C4-2B (cell line): ENCODE measurements around the gene HMGXB4.

Experiments used
- H3K27ac ChIP-seq: fragments of 450-650 bp; 2 replicates; pipeline ENCODE4 v1.5.1; 2017
- ZFX ChIP-seq: fragments of 450-650 bp; IDR thresholded peaks from 2 replicates; pipeline ENCODE4 v1.6.1; 2017
- TF ChIP-seq, protein P1 (sequence below): fragments of 450-650 bp; conservative IDR thresholded peaks from 2 replicates; pipeline ENCODE4 v1.5.1; 2017; ENCODE audit warnings: mild to moderate bottlenecking

The HMGXB4 gene

DNA sequence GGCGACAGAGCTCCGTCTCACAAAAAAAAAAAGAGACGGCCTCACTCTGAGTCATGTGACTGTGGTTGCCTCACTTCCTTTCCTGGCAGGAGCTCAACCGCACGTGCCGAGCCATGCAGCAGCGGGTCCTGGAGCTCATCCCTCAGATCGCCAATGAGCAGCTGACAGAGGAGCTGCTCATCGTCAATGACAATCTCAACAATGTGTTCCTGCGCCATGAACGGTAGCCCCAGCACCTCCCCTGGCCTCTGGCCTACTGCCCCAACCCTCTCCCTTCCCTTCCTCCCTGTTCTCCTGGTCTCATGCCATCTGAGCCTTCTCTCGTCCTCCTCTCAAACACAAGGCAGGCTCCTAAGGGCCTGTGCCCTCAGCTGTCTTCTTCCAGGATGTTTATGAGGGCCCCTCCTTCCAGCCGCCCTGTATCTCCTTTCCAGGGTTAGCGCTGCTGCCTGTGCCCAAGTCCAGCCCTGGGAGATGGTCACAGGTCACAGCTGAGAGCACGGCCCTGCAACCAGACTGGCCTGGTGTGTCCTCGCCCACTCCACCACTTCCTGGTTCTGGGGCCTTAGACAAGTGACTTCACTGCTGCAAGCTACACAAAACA, 73.1 kb downstream of the HMGXB4 start:
- peak overlapping the region; percentile 3; the same call in 1 of the 2 replicates for H3K27ac ChIP-seq
- TF ChIP-seq, protein P1, sequence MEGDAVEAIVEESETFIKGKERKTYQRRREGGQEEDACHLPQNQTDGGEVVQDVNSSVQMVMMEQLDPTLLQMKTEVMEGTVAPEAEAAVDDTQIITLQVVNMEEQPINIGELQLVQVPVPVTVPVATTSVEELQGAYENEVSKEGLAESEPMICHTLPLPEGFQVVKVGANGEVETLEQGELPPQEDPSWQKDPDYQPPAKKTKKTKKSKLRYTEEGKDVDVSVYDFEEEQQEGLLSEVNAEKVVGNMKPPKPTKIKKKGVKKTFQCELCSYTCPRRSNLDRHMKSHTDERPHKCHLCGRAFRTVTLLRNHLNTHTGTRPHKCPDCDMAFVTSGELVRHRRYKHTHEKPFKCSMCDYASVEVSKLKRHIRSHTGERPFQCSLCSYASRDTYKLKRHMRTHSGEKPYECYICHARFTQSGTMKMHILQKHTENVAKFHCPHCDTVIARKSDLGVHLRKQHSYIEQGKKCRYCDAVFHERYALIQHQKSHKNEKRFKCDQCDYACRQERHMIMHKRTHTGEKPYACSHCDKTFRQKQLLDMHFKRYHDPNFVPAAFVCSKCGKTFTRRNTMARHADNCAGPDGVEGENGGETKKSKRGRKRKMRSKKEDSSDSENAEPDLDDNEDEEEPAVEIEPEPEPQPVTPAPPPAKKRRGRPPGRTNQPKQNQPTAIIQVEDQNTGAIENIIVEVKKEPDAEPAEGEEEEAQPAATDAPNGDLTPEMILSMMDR: no peak
- no peak for TF ChIP-seq ZFX

DNA sequence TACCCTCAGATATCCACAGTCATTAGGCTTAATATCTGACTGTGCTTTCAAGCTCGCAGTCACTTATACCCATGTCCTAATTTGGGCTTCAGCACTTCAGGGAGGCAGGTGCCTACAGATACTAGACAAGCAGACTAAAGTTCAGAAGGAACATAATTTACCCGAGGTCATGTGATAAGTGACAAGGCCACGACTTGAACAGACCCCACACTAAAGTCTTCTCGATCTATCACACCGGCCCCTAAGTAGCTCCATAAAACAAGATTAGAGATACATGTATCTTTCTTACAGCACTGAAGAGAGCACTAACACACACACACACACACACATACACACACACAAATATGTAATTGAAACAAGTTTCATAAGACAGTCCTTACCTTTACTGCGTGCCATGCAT, 75.0 kb downstream of the HMGXB4 start:
- TF ChIP-seq, protein P1: no peak
- TF ChIP-seq ZFX: no peak
- H3K27ac ChIP-seq: no peak overlapping the region

DNA sequence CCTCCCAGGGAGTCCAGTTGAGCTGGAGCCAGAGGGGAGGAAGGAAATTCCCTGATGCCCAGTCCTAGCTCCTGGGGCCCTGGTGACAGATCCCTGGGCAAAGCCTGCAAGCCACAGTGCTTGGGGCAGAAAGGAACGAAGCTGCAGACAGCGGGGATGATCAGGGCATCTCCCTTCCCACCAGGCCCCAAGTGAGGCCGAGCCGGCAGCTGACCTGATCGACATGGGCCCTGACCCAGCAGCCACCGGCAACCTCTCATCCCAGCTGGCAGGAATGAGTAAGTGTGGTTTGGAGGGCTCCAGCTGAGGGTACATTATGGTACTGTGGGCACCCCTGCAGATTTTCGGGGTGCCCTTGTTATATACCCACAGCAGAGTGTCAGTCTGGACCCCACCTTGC, 75.9 kb downstream of the HMGXB4 start:
- no peak for TF ChIP-seq ZFX
- no peak overlapping the region for H3K27ac ChIP-seq

DNA sequence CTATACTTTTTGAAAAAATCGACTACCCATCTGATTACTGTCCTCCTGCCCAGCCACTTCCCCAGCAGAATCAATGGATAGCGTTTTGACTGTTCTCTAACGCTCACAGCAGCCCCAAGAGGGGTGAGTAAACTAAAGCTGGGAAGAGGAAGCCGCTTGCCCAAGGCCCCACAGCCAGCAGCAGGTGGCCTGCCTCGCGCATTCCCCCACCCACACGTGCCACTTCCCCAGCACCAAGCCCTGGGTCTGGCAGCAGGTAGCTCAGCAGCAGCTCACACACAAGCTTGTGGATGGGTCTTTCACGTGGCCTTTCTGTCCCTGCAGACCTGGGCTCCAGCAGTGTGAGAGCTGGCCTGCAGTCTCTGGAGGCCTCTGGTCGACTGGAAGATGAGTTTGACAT, 76.7 kb downstream of the HMGXB4 start:
- TF ChIP-seq, protein P1: no peak
- no peak for TF ChIP-seq ZFX
- no peak overlapping the region for H3K27ac ChIP-seq

DNA sequence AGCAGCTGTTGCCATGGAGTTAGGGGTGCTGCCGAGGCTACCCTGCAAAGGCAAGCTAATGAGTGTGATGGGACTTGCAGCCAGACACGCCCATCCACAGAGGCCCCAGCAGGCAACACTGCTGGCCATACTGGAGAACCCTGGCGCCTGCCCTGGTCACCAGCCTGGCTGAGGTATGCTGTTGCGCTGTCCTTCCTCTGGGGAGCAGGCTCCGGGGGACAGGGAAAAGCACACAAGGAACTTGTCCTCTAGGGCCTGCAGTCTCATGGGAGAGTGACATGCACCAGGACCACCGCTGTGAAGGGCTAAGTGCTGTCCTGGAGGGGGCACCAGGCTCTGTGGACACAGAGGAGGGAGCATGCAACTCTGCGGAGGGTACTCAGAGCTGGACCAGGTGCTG, 78.2 kb downstream of the HMGXB4 start:
- no peak for TF ChIP-seq ZFX
- TF ChIP-seq, protein P1: no peak
- peak overlapping the region; percentile 4; the same call in 1 of the 2 replicates for H3K27ac ChIP-seq

DNA sequence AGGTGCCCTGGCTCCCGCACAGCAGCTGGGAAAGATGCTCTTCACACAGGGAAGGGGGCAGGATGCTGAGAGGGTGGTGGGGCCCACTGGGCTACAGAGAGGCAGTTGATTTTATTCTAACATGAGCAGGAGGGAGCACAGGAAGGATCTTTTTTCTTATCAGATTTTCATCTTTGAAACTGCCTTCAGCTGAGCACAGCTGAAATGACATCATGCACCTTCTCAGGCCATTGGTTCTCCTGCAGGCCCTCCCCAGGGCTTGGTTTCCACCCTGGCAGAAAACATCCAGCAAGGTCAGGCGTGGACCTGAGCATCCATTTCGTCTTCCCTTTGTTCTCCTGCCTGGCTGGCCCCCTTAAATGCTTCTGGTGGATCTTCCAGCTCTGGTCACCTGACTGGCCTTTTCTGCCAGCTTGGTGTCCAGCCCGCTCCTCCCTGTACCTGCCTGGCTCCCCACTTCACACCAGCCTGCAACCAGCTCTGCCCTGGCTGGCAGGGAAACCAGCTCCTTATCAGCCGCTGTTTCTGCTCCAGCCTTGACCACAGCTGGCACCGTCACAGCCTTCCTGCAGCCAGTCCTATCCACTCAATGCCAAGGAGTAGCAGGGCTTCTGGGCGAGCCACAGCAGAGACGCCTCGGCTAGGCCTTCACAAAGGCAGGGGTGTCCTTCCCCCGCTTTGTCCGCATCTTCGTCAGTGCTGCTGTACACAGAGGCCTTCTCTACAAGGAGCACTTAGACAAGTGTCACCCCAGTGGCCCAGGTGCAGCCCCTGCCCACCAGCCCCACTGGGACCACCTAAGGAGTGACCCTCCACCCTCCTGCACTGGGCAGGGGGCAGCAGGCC, 78.9 kb downstream of the HMGXB4 start:
- H3K27ac ChIP-seq: peak overlapping the region; percentile 11; the same call in 1 of the 2 replicates
- TF ChIP-seq, protein P1: no peak
- TF ChIP-seq ZFX: no peak

DNA sequence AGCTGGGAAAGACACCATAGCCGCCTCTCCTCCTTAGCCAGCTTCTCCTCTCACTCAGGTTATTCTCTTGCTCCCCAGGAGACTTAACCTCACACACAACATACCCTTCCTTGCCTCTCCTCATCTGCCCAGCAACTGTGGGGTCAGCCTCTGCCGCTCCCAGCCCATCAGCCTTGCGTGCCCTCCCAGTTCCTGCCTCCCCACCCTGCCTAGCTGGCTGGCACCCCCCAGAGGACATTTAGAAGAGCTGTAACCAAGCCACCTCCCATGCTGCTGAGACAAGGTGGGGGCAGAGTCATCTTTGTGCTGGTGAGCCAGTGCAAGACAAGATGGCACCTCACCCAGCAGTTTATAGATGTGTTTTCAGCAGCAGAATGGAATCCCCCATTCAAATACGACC, 80.6 kb downstream of the HMGXB4 start:
- TF ChIP-seq, protein P1: no peak
- no peak for TF ChIP-seq ZFX
- H3K27ac ChIP-seq: no peak overlapping the region
